ENCODE data around the gene SH2D7. TPM values are rescaled to one million over a fixed set of nuclear protein-coding genes. Genes with fewer than 3 reads are reported as not detected.

SH2D7 gene
- total RNA-seq, 1 donor from 2014 or later: not detected

DNA sequence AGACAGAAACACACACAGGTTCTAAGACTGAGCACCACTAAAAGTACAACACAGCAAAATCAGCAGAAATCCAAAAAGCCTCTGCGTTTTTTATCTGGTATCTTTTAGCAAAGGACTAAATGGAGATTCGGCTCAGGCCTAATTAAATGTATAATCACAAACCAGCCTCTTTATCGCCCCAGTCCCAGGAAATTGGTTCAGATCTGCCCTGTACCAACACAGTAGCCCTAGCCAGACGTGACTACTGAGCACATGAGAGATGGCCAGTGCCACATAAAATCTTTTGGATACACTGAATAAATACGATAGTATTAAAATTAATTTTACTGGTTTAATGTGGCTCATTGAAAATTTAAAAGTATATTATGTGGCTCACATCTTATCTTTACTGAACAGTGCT, 34.6 kb upstream of the SH2D7 start:
- H3K27ac ChIP-seq: no peak overlapping the region
- no peaks in the 10 kb centered on the region for H3K27me3 ChIP-seq
- H3K4me1 Mint-ChIP-seq: peaks cover 20% of the 10 kb centered on the region
- H3K4me1 ChIP-seq: peaks cover 18% of the 10 kb centered on the region
- peaks cover 14% of the 10 kb centered on the region for H3K79me2 ChIP-seq (ENCODE audit: low read depth)
- H4K20me1 ChIP-seq (ENCODE audit: low read depth): peaks cover 22% of the 10 kb centered on the region
- no peak overlapping the region for H3K9ac ChIP-seq
- H3K36me3 Mint-ChIP-seq: no peaks in the 10 kb centered on the region
- H3K36me3 ChIP-seq: no peaks in the 10 kb centered on the region
- no peak overlapping the region for H3K27ac Mint-ChIP-seq
- no peak overlapping the region for H3K4me3 ChIP-seq
- DNase-seq (ENCODE audit: low spot score): no peak
- no peaks in the 10 kb centered on the region for H3F3A ChIP-seq (ENCODE audit: low read depth)
- no peak overlapping the region for H3K4me3 Mint-ChIP-seq
- H2AFZ ChIP-seq (replicated peaks): no peak overlapping the region
- no peak overlapping the region for H3K4me2 ChIP-seq
- no peaks in the 10 kb centered on the region for H3K9me3 ChIP-seq (ENCODE audit: low read depth)
- H3K27me3 Mint-ChIP-seq (ENCODE audit: insufficient read depth, low read depth): no peaks in the 10 kb centered on the region
- TF ChIP-seq EZH2phosphoT487 (IDR thresholded peaks at IDR 0.05) (no peak), EZH2 (IDR thresholded peaks at IDR 0.05) (no peak)
- TF ChIP-seq, protein P1, sequence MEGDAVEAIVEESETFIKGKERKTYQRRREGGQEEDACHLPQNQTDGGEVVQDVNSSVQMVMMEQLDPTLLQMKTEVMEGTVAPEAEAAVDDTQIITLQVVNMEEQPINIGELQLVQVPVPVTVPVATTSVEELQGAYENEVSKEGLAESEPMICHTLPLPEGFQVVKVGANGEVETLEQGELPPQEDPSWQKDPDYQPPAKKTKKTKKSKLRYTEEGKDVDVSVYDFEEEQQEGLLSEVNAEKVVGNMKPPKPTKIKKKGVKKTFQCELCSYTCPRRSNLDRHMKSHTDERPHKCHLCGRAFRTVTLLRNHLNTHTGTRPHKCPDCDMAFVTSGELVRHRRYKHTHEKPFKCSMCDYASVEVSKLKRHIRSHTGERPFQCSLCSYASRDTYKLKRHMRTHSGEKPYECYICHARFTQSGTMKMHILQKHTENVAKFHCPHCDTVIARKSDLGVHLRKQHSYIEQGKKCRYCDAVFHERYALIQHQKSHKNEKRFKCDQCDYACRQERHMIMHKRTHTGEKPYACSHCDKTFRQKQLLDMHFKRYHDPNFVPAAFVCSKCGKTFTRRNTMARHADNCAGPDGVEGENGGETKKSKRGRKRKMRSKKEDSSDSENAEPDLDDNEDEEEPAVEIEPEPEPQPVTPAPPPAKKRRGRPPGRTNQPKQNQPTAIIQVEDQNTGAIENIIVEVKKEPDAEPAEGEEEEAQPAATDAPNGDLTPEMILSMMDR (IDR thresholded peaks at IDR 0.05): no peak
- H3K9me3 Mint-ChIP-seq: no peaks in the 10 kb centered on the region

DNA sequence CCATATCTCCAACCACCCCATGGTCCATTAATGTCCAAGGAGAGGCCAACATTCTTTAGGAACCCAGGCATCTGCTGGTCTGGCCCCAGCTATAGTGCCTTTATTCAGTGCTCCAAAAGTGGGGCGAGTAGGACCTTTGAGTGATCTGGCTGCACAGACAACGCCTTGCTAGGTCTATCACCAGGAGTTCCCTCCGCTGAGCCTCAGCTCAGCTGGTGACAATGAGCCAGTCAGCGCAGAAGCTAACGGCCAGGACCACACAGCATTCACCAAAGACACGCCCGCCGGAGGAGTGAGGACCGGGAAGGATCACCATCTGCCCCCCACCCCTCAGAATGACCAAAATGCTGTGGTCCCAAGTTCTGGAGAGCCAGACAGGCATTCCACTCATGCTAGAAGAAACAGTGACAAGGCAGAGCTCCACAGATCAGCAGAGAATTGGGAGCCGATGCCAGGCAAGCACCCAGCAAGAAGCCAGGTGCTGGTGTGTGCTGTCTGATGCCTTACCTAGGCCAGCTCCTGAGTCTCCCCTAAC, 33.9 kb upstream of the SH2D7 start:
- Histone ChIP-seq H3K9ac (no peak overlapping the region), H2AFZ (replicated peaks) (no peak overlapping the region), H3F3A (ENCODE audit: low read depth) (no peaks in the 10 kb centered on the region), H3K79me2 (ENCODE audit: low read depth) (peaks cover 15% of the 10 kb centered on the region), H3K9me3 (ENCODE audit: low read depth) (no peaks in the 10 kb centered on the region), H3K4me1 (peaks cover 18% of the 10 kb centered on the region), H3K4me3 (no peak overlapping the region), H3K36me3 (no peaks in the 10 kb centered on the region), H4K20me1 (ENCODE audit: low read depth) (peaks cover 22% of the 10 kb centered on the region), H3K4me2 (no peak overlapping the region), H3K27me3 (no peaks in the 10 kb centered on the region), H3K27ac (no peak overlapping the region)
- H3K27me3 Mint-ChIP-seq (ENCODE audit: insufficient read depth, low read depth): no peaks in the 10 kb centered on the region
- H3K4me1 Mint-ChIP-seq: peaks cover 20% of the 10 kb centered on the region
- no peak overlapping the region for H3K4me3 Mint-ChIP-seq
- TF ChIP-seq EZH2phosphoT487 (IDR thresholded peaks at IDR 0.05) (no peak), EZH2 (IDR thresholded peaks at IDR 0.05) (no peak)
- TF ChIP-seq, protein P1 (IDR thresholded peaks at IDR 0.05): no peak
- no peaks in the 10 kb centered on the region for H3K9me3 Mint-ChIP-seq
- DNase-seq (ENCODE audit: low spot score): no peak
- no peaks in the 10 kb centered on the region for H3K36me3 Mint-ChIP-seq
- no peak overlapping the region for H3K27ac Mint-ChIP-seq

DNA sequence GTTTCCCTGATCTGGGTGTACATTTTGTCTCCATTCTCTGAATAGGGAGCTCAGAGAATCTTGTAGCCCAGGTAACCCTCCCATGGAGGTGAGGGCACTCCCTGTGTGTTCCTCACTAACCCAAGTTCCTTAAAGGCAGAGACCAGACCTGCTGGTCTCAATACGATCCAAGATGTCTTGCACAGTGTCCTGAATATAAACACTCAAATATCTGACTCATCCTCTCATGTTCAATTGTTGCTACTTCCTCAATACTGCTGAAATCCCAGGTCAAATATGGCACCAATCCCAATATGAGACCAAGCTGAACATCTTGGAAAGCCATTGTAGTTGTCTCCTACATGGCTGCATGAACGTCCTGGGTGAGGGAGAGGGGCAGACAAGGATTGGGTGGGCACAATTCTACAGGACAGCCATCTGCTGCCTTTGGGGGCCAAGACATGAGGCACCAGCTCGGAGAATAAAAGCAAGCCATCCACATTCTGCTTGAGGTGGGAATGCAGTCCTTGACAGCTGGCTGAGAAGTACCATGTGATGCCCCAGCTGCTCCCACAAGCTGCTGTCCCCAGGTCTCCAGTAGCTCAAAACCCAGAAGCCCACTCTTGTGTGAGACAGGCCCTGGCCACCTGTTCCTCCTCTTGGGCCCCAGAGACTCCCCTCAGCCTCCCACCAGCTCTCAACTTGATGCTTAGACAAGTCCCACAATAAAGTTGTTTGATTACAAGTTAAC, 33.1 kb upstream of the SH2D7 start:
- Mint-ChIP-seq H3K27ac (peak overlapping the region; percentile 5), H3K36me3 (no peaks in the 10 kb centered on the region), H3K4me3 (no peak overlapping the region), H3K27me3 (ENCODE audit: insufficient read depth, low read depth) (no peaks in the 10 kb centered on the region), H3K9me3 (no peaks in the 10 kb centered on the region), H3K4me1 (peaks cover 20% of the 10 kb centered on the region)
- Histone ChIP-seq H3K79me2 (ENCODE audit: low read depth) (peaks cover 15% of the 10 kb centered on the region), H3K4me2 (no peak overlapping the region), H3K27me3 (no peaks in the 10 kb centered on the region), H2AFZ (replicated peaks) (no peak overlapping the region), H3K4me3 (no peak overlapping the region), H3K9ac (no peak overlapping the region), H3K27ac (no peak overlapping the region), H4K20me1 (ENCODE audit: low read depth) (peaks cover 22% of the 10 kb centered on the region), H3K36me3 (no peaks in the 10 kb centered on the region), H3K9me3 (ENCODE audit: low read depth) (no peaks in the 10 kb centered on the region), H3K4me1 (peaks cover 18% of the 10 kb centered on the region), H3F3A (ENCODE audit: low read depth) (no peaks in the 10 kb centered on the region)
- DNase-seq (ENCODE audit: low spot score): no peak
- TF ChIP-seq, protein P1 (IDR thresholded peaks at IDR 0.05): no peak

Data from neural progenitor cell (in vitro differentiated cells).